Left colon (tissue), 2 donors: Measurements from ENCODE around the gene ZBTB40. TPM values are rescaled to one million over a fixed set of nuclear protein-coding genes. Genes with fewer than 3 reads are reported as not detected.

ENCODE experiments used
- ATAC-seq: fragments of 200-7000 bp; cut with Tn5 transposase; one replicate; pipeline ENCODE4 v1.9.1; 2020; ENCODE audit warnings: mild to moderate bottlenecking, moderate library complexity
- DNase-seq, 2 donors: peaks; one replicate each; pipeline ENCODE4 v3.0.0-alpha.2; 2020
- intact Hi-C, 2 donors: fragments of 100-400 bp; cut with DNase I in 1 of 2; cut with micrococcal nuclease in 1 of 2; formaldehyde crosslinking; loops; one replicate each; pipeline versions ENCODE4 v1.11.2 to v1.14.0; 2022; cut with DNase I, micrococcal nuclease
- total RNA-seq, 2 donors: library from RNA; stranded (reverse); fragmentation: NEBNext Ultra II Directional; extraction: Animal tissue kit (Norgen Biotek cat#: 25700); gene quantifications; one replicate each; pipeline ENCODE4 v1.2.1, GENCODE V29; 2021
- donor health status: DM: no; HTN: no; CAD: no.
- donor health status: DM: yes; HTN: yes; CAD: no.

Gene ZBTB40
- total RNA-seq, 2 donors from 2014 or later = 12.7 to 14.0 TPM

GRCh38 chr1:22522221-22522743 lies 70.6 kb downstream of the ZBTB40 start:
- ATAC-seq (no peak), DNase-seq (no peak)
- intact Hi-C loops = no loop called here

DNA sequence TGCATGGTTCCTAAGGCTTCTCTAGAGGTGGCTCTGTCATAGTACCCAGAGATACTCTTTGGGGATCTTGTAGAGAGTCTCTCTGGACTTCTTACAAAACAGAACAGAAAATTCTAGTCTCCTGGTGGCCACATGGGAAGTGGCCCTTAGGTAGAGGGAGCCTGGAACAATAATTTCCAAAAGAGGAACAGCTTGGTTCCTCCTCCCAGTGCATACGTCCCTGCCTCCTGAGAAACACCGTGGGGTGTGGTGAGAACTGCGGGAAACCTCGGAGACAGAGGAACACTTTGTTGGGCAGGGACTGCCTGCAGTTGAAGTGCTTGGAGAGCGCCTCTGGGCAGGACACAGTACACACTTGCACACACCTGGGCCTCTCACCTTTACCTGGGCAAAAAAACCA lies 72.8 kb downstream of the ZBTB40 start:
- DNase-seq = no peak
- ATAC-seq = peak; percentile 45
- intact Hi-C loops = no loop called here

- intact Hi-C loops = no loop called here
- ATAC-seq (no peak), DNase-seq (no peak)
Measured at GRCh38 chr1:22525211-22525610, 73.6 kb downstream of the ZBTB40 start.

GRCh38 chr1:22525646-22526045 lies 74.0 kb downstream of the ZBTB40 start:
- DNase-seq (no peak), ATAC-seq (no peak)
- intact Hi-C loops = no loop called here

DNA sequence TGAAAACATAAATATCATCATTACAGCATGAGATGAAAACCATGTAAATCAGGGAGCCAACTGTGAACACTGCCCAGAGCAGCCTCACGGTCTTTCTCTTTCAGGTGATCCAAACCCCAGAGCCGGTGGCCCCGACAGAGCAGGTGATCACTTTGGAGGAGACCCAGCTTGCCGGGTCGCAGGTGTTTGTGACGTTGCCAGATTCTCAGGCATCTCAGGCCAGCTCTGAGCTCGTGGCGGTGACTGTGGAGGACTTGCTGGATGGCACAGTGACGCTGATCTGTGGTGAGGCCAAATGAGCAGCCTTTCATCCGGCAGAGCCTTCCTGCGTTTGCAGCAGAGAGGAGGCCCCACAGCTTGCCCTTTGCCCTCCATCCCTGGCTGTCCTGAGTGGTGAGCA lies 74.4 kb downstream of the ZBTB40 start:
- intact Hi-C loops = no loop called here
- ATAC-seq (no peak), DNase-seq (no peak)

DNA sequence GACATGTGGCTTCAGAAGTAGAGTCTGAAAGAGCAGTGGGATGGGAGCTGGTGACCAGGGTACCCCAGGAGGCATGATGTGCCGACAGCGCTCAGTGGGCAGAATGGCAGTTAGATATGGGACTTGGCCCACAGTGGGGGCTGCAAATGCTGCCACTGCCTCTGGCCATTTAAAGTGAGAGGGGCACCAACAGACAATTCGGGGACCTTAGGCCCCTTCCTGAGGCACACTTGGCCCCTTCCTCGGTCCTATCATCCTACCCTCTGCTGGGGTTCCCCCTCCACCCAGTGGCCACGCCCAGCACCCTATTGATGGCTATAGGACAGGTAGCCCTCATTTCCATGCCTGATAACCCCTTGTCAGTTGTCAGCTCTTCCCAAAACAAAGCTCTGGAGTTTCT lies 75.0 kb downstream of the ZBTB40 start:
- ATAC-seq (no peak), DNase-seq (no peak)
- intact Hi-C loops = no loop called here

- no peak for DNase-seq
- no peak for ATAC-seq
- intact Hi-C loops = no loop called here
Measured at GRCh38 chr1:22527122-22527521, 75.5 kb downstream of the ZBTB40 start.

DNA sequence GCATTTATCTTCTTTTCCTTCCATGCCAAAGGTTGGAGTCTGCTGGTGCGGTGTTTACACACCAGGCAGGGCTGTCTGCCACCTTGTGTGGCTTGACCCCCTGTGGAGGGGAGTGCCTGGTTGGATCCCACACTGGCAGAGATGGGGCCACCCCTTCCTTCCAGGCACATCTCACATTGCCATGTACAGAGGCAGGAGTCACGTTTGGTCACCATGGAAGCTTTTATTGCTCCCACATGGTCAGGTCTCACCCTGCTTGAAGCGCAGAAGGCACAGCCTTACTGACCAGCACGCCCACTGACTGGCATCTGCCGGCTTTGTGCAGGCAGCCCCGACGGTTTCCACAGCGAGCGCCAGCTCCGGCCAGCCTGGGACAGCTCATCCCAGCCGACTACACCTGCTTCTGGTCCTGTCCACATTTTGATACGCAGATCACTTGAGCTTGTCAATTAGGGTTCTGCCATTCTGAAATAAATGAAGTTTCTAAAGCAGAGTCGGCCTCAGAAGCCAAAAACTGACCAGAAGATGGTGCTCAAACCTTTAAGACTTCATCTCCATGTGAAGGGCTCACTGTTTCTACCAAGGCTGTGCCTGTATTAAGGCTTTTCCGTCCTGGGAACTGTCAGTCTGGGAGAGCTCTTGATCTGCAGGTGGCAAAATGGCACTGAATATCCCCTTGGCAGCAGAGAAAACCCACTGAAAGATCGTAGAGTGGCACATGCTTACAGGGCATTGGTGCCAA lies 76.1 kb downstream of the ZBTB40 start:
- DNase-seq (no peak), ATAC-seq (no peak)
- intact Hi-C loops = no loop called here

- intact Hi-C loops = no loop called here
- no peak for DNase-seq
- ATAC-seq = no peak
Measured at GRCh38 chr1:22528451-22528850, 76.8 kb downstream of the ZBTB40 start.

- DNase-seq (no peak), ATAC-seq (no peak)
- intact Hi-C loops = no loop called here
Measured at GRCh38 chr1:22529901-22530621, 78.4 kb downstream of the ZBTB40 start.

- no peak for ATAC-seq
- no peak for DNase-seq
- intact Hi-C loops = no loop called here
Measured at GRCh38 chr1:22530715-22531114, 79.1 kb downstream of the ZBTB40 start.

DNA sequence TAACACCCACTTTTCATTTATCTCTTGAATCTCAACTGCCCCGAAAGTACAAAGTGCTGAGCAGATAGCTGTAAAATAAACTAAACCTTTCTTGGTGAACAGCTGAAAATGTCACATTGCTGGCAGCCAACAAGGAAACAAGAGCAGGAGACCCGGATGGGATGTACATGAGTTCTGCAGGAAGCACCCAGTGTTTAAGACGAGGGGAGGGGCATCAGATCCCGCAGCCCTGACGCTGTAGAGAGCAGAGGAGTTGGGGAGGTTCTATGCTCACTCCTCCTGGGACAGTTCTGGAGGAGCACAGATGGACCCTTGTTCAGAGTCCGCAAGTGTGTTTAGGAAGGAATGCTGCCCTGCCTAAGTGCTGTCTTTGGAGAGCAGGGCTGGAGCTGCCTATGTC lies 79.6 kb downstream of the ZBTB40 start:
- no peak for ATAC-seq
- intact Hi-C loops = no loop called here

GRCh38 chr1:22533244-22533895 lies 81.7 kb downstream of the ZBTB40 start:
- DNase-seq (no peak), ATAC-seq (no peak)
- intact Hi-C loops = no loop called here

More for the DNA sequence above, 79.6 kb downstream of the ZBTB40 start:
- no peak for DNase-seq

DNA sequence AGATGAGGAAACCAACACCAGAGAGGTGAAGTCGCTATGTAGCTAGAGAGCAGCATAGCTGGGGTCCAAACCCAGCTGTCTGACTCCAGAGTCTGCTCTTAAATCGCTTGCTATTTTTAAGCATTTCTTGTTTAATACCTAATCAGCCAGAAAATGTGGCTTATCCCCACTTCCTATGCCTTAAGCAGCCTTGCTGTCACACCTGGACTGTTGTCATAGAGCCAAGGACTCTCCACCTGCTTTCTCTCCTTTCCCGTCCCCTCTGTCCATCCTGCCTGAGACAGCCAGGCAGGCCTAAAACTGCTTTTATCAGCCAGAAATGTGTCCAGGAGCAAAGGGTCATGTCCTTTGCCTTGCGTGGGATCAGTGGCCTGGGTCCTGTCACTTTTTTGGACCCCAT lies 83.3 kb downstream of the ZBTB40 start:
- no peak for DNase-seq
- ATAC-seq = no peak
- intact Hi-C loops = no loop called here

- intact Hi-C loops = no loop called here
- DNase-seq = no peak
- no peak for ATAC-seq
Measured at GRCh38 chr1:22535399-22535798, 83.7 kb downstream of the ZBTB40 start.

DNA sequence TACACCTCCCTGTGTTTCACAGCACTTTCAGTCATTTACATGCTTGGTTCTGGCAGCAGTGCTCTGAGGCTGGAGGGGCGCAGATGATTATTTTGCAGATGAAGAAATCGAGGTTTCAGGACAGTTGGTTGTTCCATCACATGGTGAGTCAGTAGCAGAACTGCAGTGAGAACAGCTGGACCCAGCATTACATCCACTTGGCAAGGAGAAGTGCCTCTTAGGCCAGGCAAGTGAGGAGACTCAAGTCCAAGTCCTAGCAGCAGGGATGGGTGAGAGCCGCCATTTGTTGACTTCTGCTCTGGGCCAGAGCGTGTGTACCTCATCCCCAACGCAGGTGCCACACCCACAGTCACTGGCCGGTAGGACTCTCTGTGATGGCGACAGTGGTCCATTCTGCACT lies 84.9 kb downstream of the ZBTB40 start:
- ATAC-seq (no peak), DNase-seq (no peak)
- intact Hi-C loops = no loop called here

- intact Hi-C loops = no loop called here
- ATAC-seq = no peak
- DNase-seq = no peak
Measured at GRCh38 chr1:22537441-22538139, 85.9 kb downstream of the ZBTB40 start.

GRCh38 chr1:22539510-22540118 lies 88.0 kb downstream of the ZBTB40 start:
- no peak for DNase-seq
- ATAC-seq = no peak
- intact Hi-C loops = no loop called here

DNA sequence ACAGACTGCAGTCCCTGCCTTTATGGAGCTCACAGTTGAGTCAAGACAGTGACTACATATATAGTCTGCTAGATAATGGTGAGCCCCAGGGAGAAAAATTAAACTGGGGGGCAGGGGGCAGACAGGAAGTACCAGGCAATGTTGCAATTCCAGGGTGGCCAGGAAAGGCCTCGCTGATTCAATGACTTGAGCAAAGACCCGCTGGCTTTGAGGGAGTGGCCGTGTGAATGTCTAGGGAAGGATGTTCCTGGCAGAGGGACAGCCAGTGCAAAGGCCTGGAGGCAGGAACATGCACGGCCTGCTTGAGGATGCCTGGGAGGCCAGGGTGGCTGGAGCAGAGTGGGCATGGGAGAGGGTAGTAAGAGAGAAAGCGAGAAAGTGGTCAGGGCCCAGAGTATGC lies 88.7 kb downstream of the ZBTB40 start:
- DNase-seq = no peak
- intact Hi-C loops = no loop called here
- ATAC-seq = no peak
